Brain microvascular endothelial cell (primary cell): ENCODE data around the gene GRIN2D.

Source experiments
- DNase-seq: peaks from one replicate; pipeline ENCODE4 v3.0.0-alpha.2; 2020
- H3K27ac ChIP-seq: fragments of 250-450 bp; sonication (Bioruptor Pico); 2 replicates; pipeline ENCODE4 v1.5.1; 2020; ENCODE audit warnings: mild to moderate bottlenecking, moderate library complexity
- H3K27me3 ChIP-seq: fragments of 250-450 bp; sonication (Bioruptor Pico); replicated peaks from 2 replicates; pipeline ENCODE4 v1.5.1; 2020; ENCODE audit warnings: mild to moderate bottlenecking
- H3K36me3 ChIP-seq: fragments of 250-450 bp; sonication (Bioruptor Pico); replicated peaks from 2 replicates; pipeline ENCODE4 v1.5.1; 2020; ENCODE audit warnings: mild to moderate bottlenecking
- H3K4me3 ChIP-seq: 2 replicates; pipeline ENCODE4 v1.5.1; 2011; ENCODE audit warnings: low read depth, mild to moderate bottlenecking, control low read depth, low read length, moderate library complexity
- in situ Hi-C: cut with HindIII; loops from 2 replicates; pipeline ENCODE4 v1.10.0; 2017; ENCODE audit warnings: low sequenced_read_pairs, low pct_ligation_motif_present
- TF ChIP-seq, protein P1 (sequence below): IDR thresholded peaks from 2 replicates; pipeline ENCODE4 v1.5.1; 2011; ENCODE audit warnings: low read depth, mild to moderate bottlenecking, moderate library complexity, low read length, control low read depth, inconsistent platforms; ENCODE audit errors: missing control alignments

Gene GRIN2D

DNA sequence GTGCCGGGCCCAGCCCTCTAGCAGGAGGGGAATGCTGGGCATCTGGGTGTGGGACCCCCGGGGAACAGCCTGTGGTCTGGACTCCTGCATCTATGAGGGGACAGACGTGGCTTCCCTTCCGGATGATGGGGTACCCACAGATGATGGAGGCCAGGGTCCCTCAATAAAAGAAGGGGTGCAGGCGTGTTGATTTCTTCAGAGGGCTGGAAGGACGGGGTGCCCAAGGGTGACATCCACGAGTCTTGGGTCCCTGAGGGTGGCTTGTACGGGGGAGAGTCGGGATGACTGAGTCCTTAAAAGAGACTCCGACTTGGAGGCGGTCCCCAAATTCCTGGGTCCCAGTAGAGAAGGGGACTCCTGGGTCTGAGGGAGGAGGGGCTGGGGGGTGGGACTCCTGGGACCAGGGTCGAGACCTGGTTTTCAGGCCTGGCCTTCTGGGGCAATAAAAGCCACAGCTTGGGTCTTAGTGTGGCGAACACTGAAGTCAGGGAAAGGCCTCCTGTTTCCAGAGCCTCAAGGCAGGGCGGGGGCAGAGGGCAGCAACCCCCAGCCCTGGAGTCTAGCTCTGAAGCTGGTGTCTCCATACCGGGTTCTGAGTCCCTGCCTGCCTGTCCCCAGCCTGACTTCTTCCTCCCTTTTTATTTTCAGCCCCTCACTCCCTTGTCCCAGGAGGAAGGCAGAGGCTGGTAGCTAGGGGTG lies 459 bp upstream of the GRIN2D start:
- TF ChIP-seq, protein P1, sequence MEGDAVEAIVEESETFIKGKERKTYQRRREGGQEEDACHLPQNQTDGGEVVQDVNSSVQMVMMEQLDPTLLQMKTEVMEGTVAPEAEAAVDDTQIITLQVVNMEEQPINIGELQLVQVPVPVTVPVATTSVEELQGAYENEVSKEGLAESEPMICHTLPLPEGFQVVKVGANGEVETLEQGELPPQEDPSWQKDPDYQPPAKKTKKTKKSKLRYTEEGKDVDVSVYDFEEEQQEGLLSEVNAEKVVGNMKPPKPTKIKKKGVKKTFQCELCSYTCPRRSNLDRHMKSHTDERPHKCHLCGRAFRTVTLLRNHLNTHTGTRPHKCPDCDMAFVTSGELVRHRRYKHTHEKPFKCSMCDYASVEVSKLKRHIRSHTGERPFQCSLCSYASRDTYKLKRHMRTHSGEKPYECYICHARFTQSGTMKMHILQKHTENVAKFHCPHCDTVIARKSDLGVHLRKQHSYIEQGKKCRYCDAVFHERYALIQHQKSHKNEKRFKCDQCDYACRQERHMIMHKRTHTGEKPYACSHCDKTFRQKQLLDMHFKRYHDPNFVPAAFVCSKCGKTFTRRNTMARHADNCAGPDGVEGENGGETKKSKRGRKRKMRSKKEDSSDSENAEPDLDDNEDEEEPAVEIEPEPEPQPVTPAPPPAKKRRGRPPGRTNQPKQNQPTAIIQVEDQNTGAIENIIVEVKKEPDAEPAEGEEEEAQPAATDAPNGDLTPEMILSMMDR: no peak
- no peak for DNase-seq
- Histone ChIP-seq H3K27ac (no peak overlapping the region), H3K36me3 (peaks cover 11% of the 10 kb centered on the region), H3K4me3 (no peak overlapping the region), H3K27me3 (peaks cover 8% of the 10 kb centered on the region)
- in situ Hi-C loops: no loop called here

DNA sequence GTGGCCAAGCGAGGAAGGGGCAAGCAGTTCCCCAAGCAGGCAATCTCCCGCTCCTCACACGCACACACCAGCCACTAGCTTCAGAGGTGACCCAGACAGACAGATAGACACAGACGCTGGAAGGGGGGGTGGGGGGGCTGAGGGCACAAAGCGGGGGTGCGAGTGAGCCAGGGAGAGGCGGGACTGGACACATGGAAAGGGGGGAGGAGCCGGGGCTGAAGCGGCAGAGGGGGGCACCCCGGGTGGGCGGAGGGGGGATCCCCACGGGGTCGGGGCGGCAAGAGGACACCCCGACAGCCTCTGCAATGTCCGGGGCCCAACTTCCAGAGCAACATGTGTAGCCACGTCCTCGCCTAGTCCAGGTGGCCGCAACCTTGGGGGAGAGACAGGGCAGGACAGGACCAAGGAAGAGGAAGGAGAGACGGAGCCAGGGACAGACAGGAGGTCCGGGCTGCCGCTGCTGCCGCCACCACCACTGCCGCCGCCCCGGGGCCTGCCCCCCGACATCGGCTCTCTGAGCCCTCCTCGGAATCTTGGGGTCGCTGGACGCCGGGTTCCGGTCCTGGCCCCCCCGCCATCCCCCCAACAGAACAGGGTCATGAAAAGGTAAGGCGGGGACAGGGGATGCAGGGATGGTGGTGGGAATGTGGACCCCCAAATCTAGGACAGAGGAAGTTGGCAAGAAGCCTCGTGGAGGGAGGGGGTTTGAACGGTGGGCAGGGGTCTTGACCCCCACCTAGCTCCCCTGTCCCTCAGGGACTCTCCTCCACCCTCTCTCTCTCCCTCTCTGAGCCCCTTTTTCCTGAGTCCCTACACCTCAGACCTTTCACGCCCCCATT lies 1.1 kb downstream of the GRIN2D start:
- Histone ChIP-seq H3K4me3 (no peak overlapping the region), H3K27me3 (peaks cover 8% of the 10 kb centered on the region), H3K36me3 (no peaks in the 10 kb centered on the region), H3K27ac (no peak overlapping the region)
- TF ChIP-seq, protein P1: no peak
- in situ Hi-C loops: no loop called here
- no peak for DNase-seq

DNA sequence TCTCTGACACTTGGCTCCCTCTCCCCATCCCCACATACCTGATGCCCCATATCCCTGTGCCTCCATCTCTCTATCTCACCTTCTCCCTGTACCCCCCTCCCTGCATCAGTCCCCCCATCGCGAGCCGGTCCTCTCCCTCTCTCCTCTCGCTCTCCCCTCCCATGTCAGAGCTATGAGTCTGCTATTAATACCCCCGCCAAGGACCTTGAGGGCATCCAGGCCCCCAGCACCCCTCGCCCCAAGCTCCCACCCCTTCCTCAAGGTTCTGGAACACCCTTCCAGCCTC lies 1.6 kb downstream of the GRIN2D start:
- Histone ChIP-seq H3K4me3 (no peak overlapping the region), H3K27ac (no peak overlapping the region), H3K36me3 (no peaks in the 10 kb centered on the region), H3K27me3 (peaks cover 8% of the 10 kb centered on the region)
- DNase-seq: no peak
- in situ Hi-C loops: no loop called here
- TF ChIP-seq, protein P1: no peak

DNA sequence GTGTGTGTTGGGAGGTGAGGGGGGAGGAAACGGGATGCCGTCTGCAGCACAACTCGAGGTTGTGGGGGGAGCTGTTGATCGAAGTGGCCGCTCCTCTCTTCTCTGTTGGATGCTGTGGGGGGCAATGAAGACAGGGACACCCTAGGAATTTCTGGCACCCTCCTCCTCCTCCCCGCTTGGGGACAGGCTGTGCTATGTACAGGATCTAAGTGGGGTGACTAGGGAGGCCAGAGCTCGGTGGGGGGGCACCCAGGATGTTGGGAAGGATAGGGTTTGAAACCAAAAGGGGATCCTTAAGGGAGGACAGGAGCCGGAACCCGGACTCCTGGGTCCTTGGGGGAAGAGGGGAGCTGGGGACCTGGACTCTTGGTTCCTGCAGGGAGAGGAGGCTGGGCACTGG lies 2.0 kb downstream of the GRIN2D start:
- Histone ChIP-seq H3K36me3 (no peaks in the 10 kb centered on the region), H3K27me3 (peaks cover 8% of the 10 kb centered on the region), H3K27ac (no peak overlapping the region), H3K4me3 (no peak overlapping the region)
- no peak for DNase-seq
- TF ChIP-seq, protein P1: no peak
- in situ Hi-C loops: no loop called here

DNA sequence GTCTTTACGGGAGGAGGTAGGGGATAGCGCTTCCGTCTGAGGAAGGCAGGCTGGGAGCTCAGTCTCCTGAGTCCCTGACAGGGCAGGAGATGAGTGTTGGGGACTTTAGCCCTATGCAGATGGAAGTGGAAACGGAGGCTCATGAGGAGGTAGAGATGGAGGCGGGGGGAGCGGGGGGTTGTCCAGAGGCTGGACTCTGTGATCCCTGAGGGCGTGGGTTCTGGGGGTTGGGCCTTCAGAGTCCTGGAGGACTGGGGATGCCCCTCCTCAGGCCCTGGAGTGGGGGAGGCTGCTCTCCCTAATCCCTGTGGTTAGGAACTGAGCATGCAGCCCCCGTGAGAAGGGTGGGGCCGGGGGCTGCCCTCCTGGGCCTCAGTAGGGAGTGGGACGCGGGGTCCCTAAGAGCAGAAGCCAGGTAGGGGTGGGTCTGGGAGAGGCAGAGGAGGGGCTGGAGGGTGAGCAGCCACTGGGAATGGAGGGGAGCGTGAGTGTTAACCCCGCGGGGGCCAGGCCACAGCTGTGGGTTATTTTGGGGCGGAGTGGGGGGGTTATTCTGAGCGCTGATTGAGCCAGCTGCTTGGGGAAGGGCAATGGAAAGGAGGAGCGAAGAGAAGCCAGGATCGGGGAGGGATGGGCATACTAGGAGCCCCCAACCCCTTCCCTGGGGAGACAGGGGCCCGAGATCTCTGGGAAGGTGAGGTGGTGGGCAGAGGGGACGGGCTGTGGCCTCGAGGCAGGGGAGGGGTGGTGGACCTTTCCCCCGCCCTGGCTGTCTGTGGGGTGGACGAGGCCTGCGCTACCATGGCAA lies 2.8 kb downstream of the GRIN2D start:
- Histone ChIP-seq H3K36me3 (no peaks in the 10 kb centered on the region), H3K4me3 (no peak overlapping the region), H3K27ac (no peak overlapping the region), H3K27me3 (peaks cover 8% of the 10 kb centered on the region)
- TF ChIP-seq, protein P1: no peak
- in situ Hi-C loops: no loop called here
- DNase-seq: no peak
